Trophoblast cell (in vitro differentiated cells and primary cell): ENCODE results near the gene CA7.
"Not testable (repeated sequence)": the region's sequence is repeated elsewhere in the genome, so short reads cannot be mapped to it uniquely, and the experiment has no call there.

ENCODE experiments used
- DNase-seq, 2 donors: peaks; one replicate each; pipeline ENCODE4 v3.0.0-alpha.2; 2016
- H2AFZ ChIP-seq: 2 replicates; pipeline ENCODE4 v1.6.1; 2013; ENCODE audit warnings: low read length, moderate library complexity, mild to moderate bottlenecking; ENCODE audit not compliant: insufficient read depth, poor library complexity
- H2AK5ac ChIP-seq: 2 replicates; pipeline ENCODE4 v1.6.1; 2013; ENCODE audit warnings: mild to moderate bottlenecking, low read length
- H2BK120ac ChIP-seq: 2 replicates; pipeline ENCODE4 v1.6.1; 2013; ENCODE audit warnings: low read length, mild to moderate bottlenecking, moderate library complexity; ENCODE audit not compliant: insufficient read depth, poor library complexity
- H2BK12ac ChIP-seq: 2 replicates; pipeline ENCODE4 v1.6.1; 2013; ENCODE audit warnings: mild to moderate bottlenecking, low read length, moderate library complexity
- H2BK5ac ChIP-seq: 2 replicates; pipeline ENCODE4 v1.6.1; 2013; ENCODE audit warnings: low read length, low read depth, moderate library complexity, mild to moderate bottlenecking; ENCODE audit not compliant: poor library complexity
- H3K14ac ChIP-seq: 2 replicates; pipeline ENCODE4 v1.6.1; 2013; ENCODE audit warnings: mild to moderate bottlenecking, low read length
- H3K18ac ChIP-seq: 2 replicates; pipeline ENCODE4 v1.6.1; 2013; ENCODE audit warnings: mild to moderate bottlenecking, low read length
- H3K23ac ChIP-seq: 2 replicates; pipeline ENCODE4 v1.6.1; 2013; ENCODE audit warnings: low read length
- H3K27ac ChIP-seq: 2 replicates; pipeline ENCODE4 v1.5.1; 2013; ENCODE audit warnings: low read depth, mild to moderate bottlenecking, inconsistent platforms, low read length, moderate library complexity
- H3K27me3 ChIP-seq: 2 replicates; pipeline ENCODE4 v1.6.1; 2013; ENCODE audit warnings: inconsistent platforms, mild to moderate bottlenecking, low read length, moderate library complexity; ENCODE audit not compliant: insufficient read depth
- H3K36me3 ChIP-seq, 2 experiments: 1 replicate in 1 of 2; 2 replicates in 1 of 2; pipeline ENCODE4 v1.6.1; 2013; ENCODE audit warnings: low read length in 2 of 2, mild to moderate bottlenecking in 2 of 2, moderate library complexity in 1 of 2; ENCODE audit not compliant: insufficient read depth in 2 of 2, control insufficient read depth in 1 of 2
- H3K4ac ChIP-seq: 2 replicates; pipeline ENCODE4 v1.6.1; 2013; ENCODE audit warnings: low read depth, mild to moderate bottlenecking, low read length, moderate library complexity
- H3K4me1 ChIP-seq, 2 experiments: 1 replicate in 1 of 2; 2 replicates in 1 of 2; pipeline ENCODE4 v1.6.1; 2013; ENCODE audit warnings: low read length in 2 of 2, mild to moderate bottlenecking in 2 of 2, moderate library complexity in 1 of 2; ENCODE audit not compliant: insufficient read depth in 2 of 2, control insufficient read depth in 1 of 2
- H3K4me2 ChIP-seq: 2 replicates; pipeline ENCODE4 v1.6.1; 2013; ENCODE audit warnings: inconsistent platforms, mild to moderate bottlenecking, low read length, moderate library complexity
- H3K4me3 ChIP-seq: 2 replicates; pipeline ENCODE4 v1.5.1; 2013; ENCODE audit warnings: mild to moderate bottlenecking, low read depth, low read length, inconsistent platforms
- H3K79me1 ChIP-seq: one replicate; pipeline ENCODE4 v1.6.1; 2013; ENCODE audit warnings: low read length
- H3K79me2 ChIP-seq: 2 replicates; pipeline ENCODE4 v1.6.1; 2013; ENCODE audit warnings: low read length, mild to moderate bottlenecking; ENCODE audit not compliant: control insufficient read depth, insufficient read depth, poor library complexity
- H3K9ac ChIP-seq: 2 replicates; pipeline ENCODE4 v1.6.1; 2013; ENCODE audit warnings: mild to moderate bottlenecking, low read length
- H3K9me3 ChIP-seq: 2 replicates; pipeline ENCODE4 v1.6.1; 2013; ENCODE audit warnings: low read depth, mild to moderate bottlenecking, control low read depth, inconsistent platforms, low read length; ENCODE audit not compliant: insufficient read depth
- H4K12ac ChIP-seq: 2 replicates; pipeline ENCODE4 v1.6.1; 2013; ENCODE audit warnings: low read depth, mild to moderate bottlenecking, low read length, moderate library complexity
- H4K8ac ChIP-seq: 2 replicates; pipeline ENCODE4 v1.6.1; 2013; ENCODE audit warnings: low read depth, mild to moderate bottlenecking, low read length, moderate library complexity
- H4K91ac ChIP-seq: one replicate; pipeline ENCODE4 v1.6.1; 2013; ENCODE audit warnings: low read depth, mild to moderate bottlenecking, low read length, moderate library complexity
- WGBS: extraction: QIAGEN DNeasy Blood & Tissue Kit; methylation state at CpG from one replicate; pipeline ENCODE4 v1.1.7; 2013; ENCODE audit warnings: missing lambda C conversion rate; ENCODE audit not compliant: insufficient read length, insufficient coverage; ENCODE audit errors: extremely low coverage; 5-methylcytosine and 5-hydroxymethylcytosine counted together

The CA7 gene

DNA sequence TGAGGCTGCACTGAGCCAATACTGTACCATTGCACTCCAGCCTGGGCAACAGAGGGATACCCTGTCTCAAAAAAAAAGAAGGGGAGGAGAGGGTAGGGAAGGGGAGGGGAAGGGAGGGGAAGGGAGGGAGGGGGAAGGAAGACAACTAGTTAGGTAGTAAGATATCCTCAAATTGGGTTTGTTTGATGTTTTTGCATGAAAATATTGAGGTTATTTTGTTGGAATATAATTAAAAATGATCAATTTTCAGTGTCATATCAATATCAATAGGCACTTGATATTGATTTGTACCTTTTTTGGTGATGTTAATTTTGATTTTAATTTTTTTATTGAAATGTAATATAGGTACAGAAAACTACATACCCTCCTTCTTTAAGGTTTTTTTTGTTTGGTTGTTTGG lies 19.5 kb downstream of the CA7 start:
- no peak overlapping the region for H4K91ac ChIP-seq
- H4K8ac ChIP-seq, result no peak overlapping the region
- no peaks in the 10 kb centered on the region for H3K79me1 ChIP-seq
- H3K4ac ChIP-seq, result no peak overlapping the region
- H3K18ac ChIP-seq, result no peak overlapping the region
- no peaks in the 10 kb centered on the region for H3K9me3 ChIP-seq
- H3K14ac ChIP-seq, result no peak overlapping the region
- no peak overlapping the region for H3K4me2 ChIP-seq
- no peak overlapping the region for H3K27ac ChIP-seq
- H2BK12ac ChIP-seq, result no peak overlapping the region
- no peak overlapping the region for H4K12ac ChIP-seq
- no peak overlapping the region for H3K9ac ChIP-seq
- H2AK5ac ChIP-seq, result no peak overlapping the region
- DNase-seq, result no peak
- H2BK120ac ChIP-seq, result no peak overlapping the region
- H3K23ac ChIP-seq, result no peak overlapping the region
- H3K27me3 ChIP-seq, result no peaks in the 10 kb centered on the region
- H3K4me1 ChIP-seq, result no peaks in the 10 kb centered on the region
- no peak overlapping the region for H3K4me3 ChIP-seq
- H2BK5ac ChIP-seq, result no peak overlapping the region
- no peaks in the 10 kb centered on the region for H3K36me3 ChIP-seq
- no peak overlapping the region for H2AFZ ChIP-seq
- no peaks in the 10 kb centered on the region for H3K79me2 ChIP-seq

DNA sequence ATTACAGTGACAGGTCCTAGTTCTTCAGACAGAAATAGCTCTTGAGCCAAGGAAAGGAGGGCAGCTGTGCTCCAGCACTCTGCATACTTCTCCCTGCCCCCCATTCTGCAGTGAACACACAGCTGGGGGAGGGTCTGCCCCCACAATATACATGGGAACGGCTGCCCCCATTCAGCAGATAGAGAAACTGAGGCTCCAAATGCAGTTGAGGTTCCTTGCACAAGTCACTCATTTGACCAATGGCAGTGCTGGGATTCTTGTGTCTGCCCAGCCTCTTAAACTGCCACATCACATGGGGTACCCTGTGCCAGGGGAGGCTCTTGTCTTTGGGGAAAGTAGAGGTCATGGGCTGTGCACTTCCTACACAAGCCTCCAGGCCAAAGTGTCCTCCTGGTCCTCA lies 25.2 kb downstream of the CA7 start:
- H3K27ac ChIP-seq, result no peak overlapping the region
- H2AK5ac ChIP-seq, result no peak overlapping the region
- no peaks in the 10 kb centered on the region for H3K79me2 ChIP-seq
- H3K9me3 ChIP-seq, result no peaks in the 10 kb centered on the region
- H3K4me2 ChIP-seq, result no peak overlapping the region
- no CpG with 5 or more reads among the region's 1 CpG for WGBS
- no peak overlapping the region for H3K14ac ChIP-seq
- no peak overlapping the region for H2AFZ ChIP-seq
- no peak overlapping the region for H2BK120ac ChIP-seq
- no peaks in the 10 kb centered on the region for H3K27me3 ChIP-seq
- no peak overlapping the region for H4K12ac ChIP-seq
- peaks cover 2 to 8% of the 10 kb centered on the region in 2 experiments for H3K4me1 ChIP-seq
- H3K79me1 ChIP-seq, result no peaks in the 10 kb centered on the region
- no peak overlapping the region for H2BK12ac ChIP-seq
- no peak overlapping the region for H4K91ac ChIP-seq
- H3K36me3 ChIP-seq, result no peaks in the 10 kb centered on the region
- no peak overlapping the region for H3K18ac ChIP-seq
- no peak overlapping the region for H3K4me3 ChIP-seq
- H3K4ac ChIP-seq, result no peak overlapping the region
- no peak overlapping the region for H3K9ac ChIP-seq
- H3K23ac ChIP-seq, result no peak overlapping the region
- H2BK5ac ChIP-seq, result no peak overlapping the region
- no peak for DNase-seq
- no peak overlapping the region for H4K8ac ChIP-seq

DNA sequence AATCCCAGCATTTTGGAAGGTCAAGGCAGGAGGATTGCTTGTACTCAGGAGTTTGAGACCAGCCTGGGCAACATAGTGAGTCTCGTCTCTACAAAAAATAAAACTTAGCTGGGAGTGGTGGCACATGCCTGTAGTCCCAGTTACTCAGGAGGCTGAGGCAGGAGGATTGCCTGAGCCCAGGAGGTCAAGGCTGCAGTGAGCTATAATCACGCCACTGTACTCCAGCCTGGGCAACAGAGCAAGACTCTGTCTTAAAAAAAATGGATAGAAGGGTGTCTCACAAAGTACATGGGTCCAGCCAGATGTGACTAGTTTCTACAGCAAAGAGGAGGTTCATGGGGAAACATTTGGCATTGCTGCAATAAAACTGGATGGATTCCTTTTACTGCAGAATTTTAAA lies 27.1 kb downstream of the CA7 start:
- not testable (repeated sequence) for H3K9me3 ChIP-seq, H3K14ac ChIP-seq
- no CpG with 5 or more reads among the region's 2 CpGs for WGBS

DNA sequence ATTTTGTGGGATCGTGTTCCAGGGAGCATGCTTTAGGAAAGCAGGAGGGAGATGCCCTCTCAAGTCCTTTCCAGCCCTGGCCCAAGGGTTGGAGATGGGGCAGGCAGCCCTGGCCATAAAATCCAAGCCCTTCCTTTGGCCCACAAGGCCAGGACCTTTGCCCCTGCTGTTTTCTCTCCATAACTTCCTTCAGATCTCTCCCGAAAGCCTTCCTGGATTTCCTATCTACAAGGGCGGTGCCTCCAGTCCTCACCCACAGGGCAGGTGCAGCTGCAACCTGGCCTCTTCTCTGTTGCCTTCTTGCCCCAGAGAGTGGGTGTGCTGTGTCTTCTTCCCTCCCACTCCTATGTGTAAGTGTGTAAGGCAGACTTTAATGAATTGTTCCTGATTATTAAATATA lies 27.6 kb downstream of the CA7 start:
- Histone ChIP-seq H2BK5ac (no peak overlapping the region), H3K4me1 (peaks cover 2 to 8% of the 10 kb centered on the region in 2 experiments), H4K91ac (no peak overlapping the region), H3K79me2 (no peaks in the 10 kb centered on the region), H3K36me3 (no peaks in the 10 kb centered on the region), H3K4ac (no peak overlapping the region), H2AFZ (no peak overlapping the region), H3K9me3 (no peaks in the 10 kb centered on the region), H3K79me1 (no peaks in the 10 kb centered on the region), H3K27ac (no peak overlapping the region), H4K12ac (no peak overlapping the region), H2AK5ac (no peak overlapping the region), H3K18ac (no peak overlapping the region), H2BK120ac (no peak overlapping the region), H3K14ac (no peak overlapping the region), H3K4me2 (no peak overlapping the region), H3K27me3 (no peaks in the 10 kb centered on the region), H3K4me3 (no peak overlapping the region), H3K23ac (no peak overlapping the region), H4K8ac (no peak overlapping the region), H3K9ac (no peak overlapping the region), H2BK12ac (no peak overlapping the region)
- no peak for DNase-seq
- WGBS, result no CpG with 5 or more reads among the region's 3 CpGs

More for the DNA sequence above, 27.1 kb downstream of the CA7 start:
- not testable (repeated sequence) for H3K4me1 ChIP-seq, H4K8ac ChIP-seq, H3K4me2 ChIP-seq, H3K27ac ChIP-seq, H4K91ac ChIP-seq, H3K23ac ChIP-seq, H2BK5ac ChIP-seq, H3K4me3 ChIP-seq, H3K36me3 ChIP-seq, DNase-seq, H3K4ac ChIP-seq, H3K9ac ChIP-seq, H2BK120ac ChIP-seq, H3K27me3 ChIP-seq, H2BK12ac ChIP-seq, H2AK5ac ChIP-seq, H3K79me2 ChIP-seq, H4K12ac ChIP-seq, H2AFZ ChIP-seq, H3K18ac ChIP-seq, H3K79me1 ChIP-seq
